B cell (primary cell): Measurements from ENCODE around the gene NCOA3.

Experiments used
- CTCF ChIP-seq: fragments of 200-600 bp; IDR thresholded peaks from one replicate; pipeline ENCODE4 v1.8.0; 2022; ENCODE audit warnings: antibody characterized with exemption, mild to moderate bottlenecking
- EZH2 ChIP-seq: IDR thresholded peaks from 2 replicates; pipeline ENCODE4 v1.6.1; 2012; ENCODE audit warnings: borderline replicate concordance, low read depth, mild to moderate bottlenecking, moderate library complexity, low read length; ENCODE audit not compliant: insufficient read depth, poor library complexity, severe bottlenecking

- TF ChIP-seq CTCF (peak; percentile 59), EZH2 (no peak)
Observed at GRCh38 chr20:47501482-47502270, at the start of gene NCOA3.
